Measurements from ENCODE around the gene RNF222. TPM values are rescaled to one million over a fixed set of nuclear protein-coding genes. Genes with fewer than 3 reads are reported as not detected.
A peak's percentile ranks its signal among the peaks of the same experiment; 100 is the strongest.

Gene RNF222
- total and polyA plus RNA-seq, 2 of the 8 experiments (the other 6 are each of a cell fraction or from before 2014, with no cell fraction given), result not detected

DNA sequence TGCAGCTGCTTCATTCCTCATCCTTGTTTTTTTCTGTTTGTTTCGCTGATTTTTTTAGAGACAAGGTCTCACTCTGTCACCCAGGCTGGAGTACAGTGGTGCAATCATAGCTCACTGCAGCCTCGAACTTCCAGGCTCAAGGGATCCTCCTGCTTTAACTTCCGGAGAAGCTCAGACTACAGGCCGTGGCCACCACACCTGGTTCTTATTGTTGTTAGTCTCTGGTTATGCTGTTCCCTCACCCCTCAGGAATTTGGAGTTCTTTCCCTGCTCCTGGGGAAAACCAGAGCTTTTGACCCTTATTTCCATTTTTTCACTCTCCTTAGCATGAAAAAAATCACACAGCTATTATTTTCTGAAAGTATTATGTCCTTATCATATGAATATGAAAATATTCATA lies 56.2 kb downstream of the RNF222 start:
- no peaks in the 10 kb centered on the region for H3K36me3 ChIP-seq (ENCODE audit: control insufficient read depth in 2 of 4, insufficient read depth in 4 of 4, low read length in 3 of 4)
- no peak overlapping the region for H4K5ac ChIP-seq (ENCODE audit: insufficient read length, low read depth, low read length)
- H2AK5ac ChIP-seq (ENCODE audit: low read depth, low read length), result no peak overlapping the region
- ChIA-PET POLR2A (ENCODE audit: partially characterized antibody) (interaction anchor here (0.8 to 8.4 kb wide), 11 partner anchors 9 to 168 kb away, joined by 3 to 66 read pairs (median 5); partner anchors contain the start of genes KRABD2 and RPL26), CTCF (ENCODE audit: partially characterized antibody) (interaction anchor here (0.6 to 7.7 kb wide), 5 partner anchors 14 to 248 kb away, joined by 3 to 56 read pairs (median 4); partner anchors contain the start of gene KRABD2)
- H2BK120ac ChIP-seq (replicated peaks; ENCODE audit: low read depth, low read length), result no peak overlapping the region
- TF ChIP-seq TAF7 (optimal IDR thresholded peaks at IDR 0.05; ENCODE audit: borderline replicate concordance, low read depth, low read length) (no peak), TAF1 (IDR thresholded peaks at IDR 0.05; ENCODE audit: low read depth, low read length) (peak; percentile 40; the same call in 1 of the 2 replicates), TEAD4 (IDR thresholded peaks at IDR 0.05; ENCODE audit: low read depth, low read length) (peak; percentile 78), EZH2 (IDR thresholded peaks at IDR 0.05; ENCODE audit: low read depth, low read length, severe bottlenecking) (no peak), CHD1 (IDR thresholded peaks at IDR 0.05; ENCODE audit: low read depth, low read length) (no peak), TCF12 (IDR thresholded peaks at IDR 0.05; ENCODE audit: low read depth, low read length) (peak; percentile 89; the same call in 1 of the 2 replicates)
- H2BK5ac ChIP-seq (ENCODE audit: low read depth, low read length), result 0 out of 2 replicates have a peak overlapping the region, but pooled peaks have one; percentile 76
- peak overlapping the region; percentile 55; the same call in 1 of the 2 replicates for H2BK12ac ChIP-seq (ENCODE audit: low read depth, low read length)
- no peak overlapping the region for H2BK15ac ChIP-seq (ENCODE audit: low read length)
- H3K14ac ChIP-seq (ENCODE audit: insufficient read length), result no peak overlapping the region
- FAIRE-seq (peak; percentile 71), DNase-seq (ENCODE audit: low read depth in 1 of 2, low spot score in 2 of 2) (no peak)
- no peaks in the 10 kb centered on the region for H3K9me3 ChIP-seq (ENCODE audit: insufficient read depth in 2 of 2, low read depth in 1 of 2, low read length in 1 of 2)
- no peak overlapping the region for H3K4me2 ChIP-seq (ENCODE audit: insufficient read depth in 1 of 2, low read depth in 2 of 2, low read length in 2 of 2)
- peak overlapping the region; percentile 8 for H4K91ac ChIP-seq (replicated peaks; ENCODE audit: insufficient read length, low read length)
- H3K27me3 ChIP-seq (replicated peaks in 1 of 4; ENCODE audit: control insufficient read depth in 3 of 4, extremely low read depth in 1 of 4, insufficient read depth in 3 of 4, low read length in 3 of 4), result no peaks in the 10 kb centered on the region
- H3K79me1 ChIP-seq (ENCODE audit: low read depth, low read length), result no peaks in the 10 kb centered on the region
- no peaks in the 10 kb centered on the region for H3K79me2 ChIP-seq (ENCODE audit: control insufficient read depth in 1 of 2, insufficient read depth in 2 of 2, low read length in 2 of 2)
- no peaks in the 10 kb centered on the region for H3K23me2 ChIP-seq (ENCODE audit: low read depth, low read length)
- H3K4me1 ChIP-seq (replicated peaks in 1 of 4; ENCODE audit: control insufficient read depth in 3 of 4, insufficient read depth in 4 of 4, low read length in 3 of 4), result peaks cover 2 to 13% (median 5%) of the 10 kb centered on the region in 4 experiments; a peak in 6 of 7 replicates
- H3K4me3 ChIP-seq (ENCODE audit: extremely low read depth in 1 of 4, insufficient read depth in 2 of 4, low read depth in 3 of 4, low read length in 4 of 4), result no peak overlapping the region
- 0 out of 2 replicates have a peak overlapping the region, but pooled peaks have one; percentile 35 for H2BK20ac ChIP-seq (ENCODE audit: low read length)
- 0 out of 2 replicates have a peak overlapping the region, but pooled peaks have one; percentile 86 for H2AFZ ChIP-seq (ENCODE audit: low read length)
- peak overlapping the region; percentile 32; the same call in 1 of the 2 replicates for H3K27ac ChIP-seq (ENCODE audit: low read depth, low read length)
- H3K56ac ChIP-seq (replicated peaks; ENCODE audit: insufficient read length, low read depth, low read length), result no peak overlapping the region
- 0 out of 2 replicates have a peak overlapping the region, but pooled peaks have one; percentile 73 for H3K18ac ChIP-seq (ENCODE audit: extremely low read depth, low read length)
- no peak overlapping the region for H4K8ac ChIP-seq (ENCODE audit: extremely low read depth, insufficient read depth, low read length)
- H4K20me1 ChIP-seq (replicated peaks in 1 of 2; ENCODE audit: control insufficient read depth in 1 of 2, insufficient read depth in 2 of 2, low read length in 2 of 2), result no peaks in the 10 kb centered on the region
- no peak overlapping the region for H3K23ac ChIP-seq (ENCODE audit: insufficient read length)
- 36% methylated on average over 4 of the region's 4 CpGs; no CpG with 5 or more reads in 1 of the 2 experiments for WGBS, 2 experiments (ENCODE audit: extremely low coverage in 1 of 2, insufficient coverage in 1 of 2, insufficient read length in 1 of 2, insufficient replicate concordance in 2 of 2, low coverage in 1 of 2, low lambda C conversion rate in 2 of 2, missing lambda C conversion rate in 1 of 2)
- H3K4ac ChIP-seq (replicated peaks; ENCODE audit: insufficient read length, low read depth, low read length), result no peak overlapping the region
- peak overlapping the region in 1 of 4 experiments; percentile 13; a peak in 1 of 7 replicates for H3K9ac ChIP-seq (replicated peaks in 1 of 4; ENCODE audit: extremely low read depth in 1 of 4, low read depth in 3 of 4, low read length in 3 of 4)

Data from H1 (cell line).